Activated T-cell treated with anti-CD3 and anti-CD28 coated beads for 48 hours (primary cell): ENCODE measurements around the gene SMIM9.

Experiments
- DNase-seq: peaks from one replicate; pipeline ENCODE4 v3.0.0-alpha.2; 2020; ENCODE audit warnings: low read depth

Gene SMIM9

GRCh38 chrX:154815274-154815818 lies 19.1 kb downstream of the SMIM9 start:
- no peak for DNase-seq

GRCh38 chrX:154813801-154814200 lies 20.7 kb downstream of the SMIM9 start:
- no peak for DNase-seq

GRCh38 chrX:154812341-154813101 lies 21.9 kb downstream of the SMIM9 start:
- no peak for DNase-seq

- DNase-seq = no peak
These were observed 24.4 kb downstream of the SMIM9 start for GRCh38 chrX:154809939-154810665.

- no peak for DNase-seq
These were observed 27.5 kb downstream of the SMIM9 start for GRCh38 chrX:154806837-154807501.

GRCh38 chrX:154805696-154806091 lies 28.8 kb downstream of the SMIM9 start:
- no peak for DNase-seq

GRCh38 chrX:154804957-154805695 lies 29.3 kb downstream of the SMIM9 start, which contains the start of gene MPP1:
TSS of gene MPP1 (minus strand) at chrX:154805485. CDS start at chrX:154805373, 112 bp downstream.
- DNase-seq = peak; percentile 72

GRCh38 chrX:154804261-154804956 lies 30.1 kb downstream of the SMIM9 start:
- DNase-seq = no peak

GRCh38 chrX:154802947-154803346 lies 31.5 kb downstream of the SMIM9 start:
- DNase-seq = no peak

- no peak for DNase-seq
These were observed 33.8 kb downstream of the SMIM9 start for GRCh38 chrX:154800478-154801210.

- no peak for DNase-seq
These were observed 34.7 kb downstream of the SMIM9 start for GRCh38 chrX:154799556-154800348.

GRCh38 chrX:154797006-154797405 lies 37.5 kb downstream of the SMIM9 start:
- DNase-seq = no peak

- no peak for DNase-seq
These were observed 39.4 kb downstream of the SMIM9 start for GRCh38 chrX:154795016-154795415.

- no peak for DNase-seq
These were observed 41.2 kb downstream of the SMIM9 start for GRCh38 chrX:154793084-154793795.

GRCh38 chrX:154791939-154792338 lies 42.5 kb downstream of the SMIM9 start:
- DNase-seq = no peak

- DNase-seq = no peak
These were observed 43.0 kb downstream of the SMIM9 start for GRCh38 chrX:154791467-154791866.

GRCh38 chrX:154785716-154786115 lies 48.7 kb downstream of the SMIM9 start:
- no peak for DNase-seq

- no peak for DNase-seq
These were observed 50.1 kb downstream of the SMIM9 start for GRCh38 chrX:154784149-154784995.
